Keratinocyte (primary cell): ENCODE data around the gene ATF6. TPM values are rescaled to one million over a fixed set of nuclear protein-coding genes. Genes with fewer than 3 reads are reported as not detected.

Source experiments
- DNase-seq: peaks from one replicate; pipeline ENCODE4 v3.0.0-alpha.2; 2011; ENCODE audit warnings: low read depth, missing footprints, low spot score
- FAIRE-seq: peaks from 2 replicates; lab custom pipeline; 2011; peaks lifted over from hg19 to GRCh38; lab: Jason Lieb, UNC
- H2AFZ ChIP-seq: 2 replicates; pipeline ENCODE4 v1.6.0; 2012; ENCODE audit warnings: low read length, control low read depth, inconsistent platforms; ENCODE audit not compliant: control insufficient read depth
- H3K27ac ChIP-seq: 2 replicates; pipeline ENCODE4 v1.5.1; 2011; ENCODE audit warnings: low read length; ENCODE audit not compliant: control insufficient read depth, insufficient read depth
- H3K27me3 ChIP-seq: 3 replicates; pipeline ENCODE4 v1.6.0; 2011; ENCODE audit warnings: low read length; ENCODE audit not compliant: control insufficient read depth, insufficient read depth; ENCODE audit errors: extremely low read depth
- H3K36me3 ChIP-seq, 2 experiments: 2 replicates in 1 of 2; 3 replicates in 1 of 2; pipeline ENCODE4 v1.5.1; 2011; ENCODE audit warnings: low read length in 2 of 2, mild to moderate bottlenecking in 1 of 2; ENCODE audit not compliant: control insufficient read depth in 2 of 2, insufficient read depth in 2 of 2; ENCODE audit errors: extremely low read depth in 1 of 2
- H3K4me1 ChIP-seq: 3 replicates; pipeline ENCODE4 v1.5.1; 2011; ENCODE audit warnings: low read length; ENCODE audit not compliant: control insufficient read depth, insufficient read depth; ENCODE audit errors: extremely low read depth
- H3K4me2 ChIP-seq: 3 replicates; pipeline ENCODE4 v1.6.0; 2011; ENCODE audit warnings: low read depth, low read length; ENCODE audit not compliant: control insufficient read depth, insufficient read depth; ENCODE audit errors: extremely low read depth
- H3K4me3 ChIP-seq, 3 experiments: fragments of 200-600 bp in 1 of 3; sonication (generic) in 1 of 3; 2 replicates in 2 of 3; 3 replicates in 1 of 3; pipeline ENCODE4 v1.5.1; 2011 to 2016; ENCODE audit warnings: low read length in 3 of 3, mild to moderate bottlenecking in 3 of 3, control low read depth in 2 of 3, inconsistent platforms in 1 of 3, low read depth in 1 of 3, mixed read lengths in 1 of 3, mixed run types in 1 of 3, moderate library complexity in 1 of 3; ENCODE audit not compliant: control insufficient read depth in 2 of 3, insufficient read depth in 2 of 3; ENCODE audit errors: extremely low read depth in 1 of 3
- H3K79me2 ChIP-seq: 2 replicates; pipeline ENCODE4 v1.6.0; 2012; ENCODE audit warnings: low read length; ENCODE audit not compliant: control insufficient read depth, insufficient read depth
- H3K9ac ChIP-seq: 3 replicates; pipeline ENCODE4 v1.6.0; 2011; ENCODE audit warnings: low read length; ENCODE audit not compliant: control insufficient read depth, insufficient read depth; ENCODE audit errors: extremely low read depth
- H3K9me1 ChIP-seq: 3 replicates; pipeline ENCODE4 v1.6.0; 2011; ENCODE audit warnings: low read length; ENCODE audit not compliant: control insufficient read depth, insufficient read depth; ENCODE audit errors: extremely low read depth
- H3K9me3 ChIP-seq: 2 replicates; pipeline ENCODE4 v1.5.1; 2012; ENCODE audit warnings: low read depth, low read length; ENCODE audit not compliant: control insufficient read depth
- H4K20me1 ChIP-seq: 3 replicates; pipeline ENCODE4 v1.6.0; 2011; ENCODE audit warnings: low read length; ENCODE audit not compliant: control insufficient read depth, insufficient read depth; ENCODE audit errors: extremely low read depth
- CTCF ChIP-seq, 3 experiments: IDR thresholded peaks in 1 of 3; conservative IDR thresholded peaks in 1 of 3; optimal IDR thresholded peaks in 1 of 3; 2 replicates in 2 of 3; 3 replicates in 1 of 3; pipeline versions ENCODE3 to v1.5.1; 2011; ENCODE audit warnings: low read length in 3 of 3, mild to moderate bottlenecking in 3 of 3, moderate library complexity in 2 of 3, control low read depth in 1 of 3, inconsistent platforms in 1 of 3; ENCODE audit not compliant: insufficient read depth in 2 of 3; ENCODE audit errors: extremely low read depth in 1 of 3
- EZH2 ChIP-seq: IDR thresholded peaks from one replicate; pipeline ENCODE4 v1.6.1; 2012; ENCODE audit warnings: inconsistent platforms, mild to moderate bottlenecking, low read length, moderate library complexity
- dilution Hi-C: fragments of 300-500 bp; cut with MboI; formaldehyde crosslinking; loops from one replicate; pipeline ENCODE4 v1.7.0; 2020; ENCODE audit warnings: low sequenced_read_pairs; ENCODE audit not compliant: extremely low pct_ligation_motif_present
- polyA plus RNA-seq, 5 experiments: library from polyadenylated mRNA; depleted of rRNA in 3 of 5; stranded (reverse) in 3 of 5; stranded (forward) in 1 of 5; unstranded in 1 of 5; fragments of >200 nt; gene quantifications; 1 replicate in 1 of 5; 2 replicates in 3 of 5; 3 replicates in 1 of 5; pipeline versions ENCODE4 v1.2.1 to v1.2.3, GENCODE V29; 2011 to 2012; ENCODE audit warnings: missing spikeins in 2 of 5, low read depth in 1 of 5, low replicate concordance in 1 of 5

The ATF6 gene
- polyA plus RNA-seq, 1 donor (not counting 4 experiments of a cell fraction or from before 2014, with no cell fraction given): 19.7 TPM

- no peaks in the 10 kb centered on the region for H3K79me2 ChIP-seq
- H4K20me1 ChIP-seq: no peaks in the 10 kb centered on the region
- no peak overlapping the region for H2AFZ ChIP-seq
- H3K9me1 ChIP-seq: no peaks in the 10 kb centered on the region
- H3K9ac ChIP-seq: no peak overlapping the region
- FAIRE-seq (no peak), DNase-seq (no peak)
- H3K27me3 ChIP-seq: no peaks in the 10 kb centered on the region
- no peaks in the 10 kb centered on the region for H3K4me1 ChIP-seq
- no peaks in the 10 kb centered on the region for H3K36me3 ChIP-seq
- H3K27ac ChIP-seq: no peak overlapping the region
- TF ChIP-seq CTCF (optimal IDR thresholded peaks at IDR 0.05 in 1 of 3, IDR thresholded peaks at IDR 0.05 in 1 of 3, conservative IDR thresholded peaks at IDR 0.05 in 1 of 3; ENCODE audit: extremely low read depth in 1 of 3, insufficient read depth in 2 of 3, low read length in 3 of 3) (no peak), EZH2 (no peak)
- H3K4me3 ChIP-seq: no peak overlapping the region
- dilution Hi-C loops: no loop called here
- no peaks in the 10 kb centered on the region for H3K9me3 ChIP-seq
- H3K4me2 ChIP-seq: no peak overlapping the region
Measured at GRCh38 chr1:161902182-161902581, 136.1 kb downstream of the ATF6 start.

- TF ChIP-seq EZH2: no peak
- peak; percentile 35 to 59 (median 55) for TF ChIP-seq CTCF (optimal IDR thresholded peaks at IDR 0.05 in 1 of 3, IDR thresholded peaks at IDR 0.05 in 1 of 3, conservative IDR thresholded peaks at IDR 0.05 in 1 of 3; ENCODE audit: extremely low read depth in 1 of 3, insufficient read depth in 2 of 3, low read length in 3 of 3)
- H3K27ac ChIP-seq: no peak overlapping the region
- no peaks in the 10 kb centered on the region for H3K4me1 ChIP-seq
- H3K9ac ChIP-seq: no peak overlapping the region
- no peaks in the 10 kb centered on the region for H3K79me2 ChIP-seq
- no peaks in the 10 kb centered on the region for H3K36me3 ChIP-seq
- no peak overlapping the region for H3K4me2 ChIP-seq
- H2AFZ ChIP-seq: no peak overlapping the region
- FAIRE-seq (no peak), DNase-seq (no peak)
- H3K9me3 ChIP-seq: no peaks in the 10 kb centered on the region
- H4K20me1 ChIP-seq: no peaks in the 10 kb centered on the region
- H3K9me1 ChIP-seq: no peaks in the 10 kb centered on the region
- no peaks in the 10 kb centered on the region for H3K27me3 ChIP-seq
- dilution Hi-C loops: no loop called here
- H3K4me3 ChIP-seq: no peak overlapping the region
Measured at GRCh38 chr1:161905269-161905884, 139.3 kb downstream of the ATF6 start.
